CD14-positive monocyte (primary cell): Measurements from ENCODE around the gene CDSN. TPM values are rescaled to one million over a fixed set of nuclear protein-coding genes. Genes with fewer than 3 reads are reported as not detected.
A peak's percentile ranks its signal among the peaks of the same experiment; 100 is the strongest.

Experiments used
- DNase-seq, 3 donors: peaks; one replicate each; pipeline ENCODE4 v3.0.0-alpha.2; 2011 to 2022
- H2AFZ ChIP-seq: 2 replicates; pipeline ENCODE4 v1.6.0; 2012; ENCODE audit warnings: mild to moderate bottlenecking, low read depth, low read length, inconsistent platforms; ENCODE audit not compliant: insufficient read depth, poor library complexity, severe bottlenecking
- H3K27ac ChIP-seq, 2 donors: 1 replicate in 1 of 2; 2 replicates in 1 of 2; pipeline ENCODE4 v1.5.1; 2012 to 2013; ENCODE audit warnings: low read length in 2 of 2, control low read depth in 1 of 2, inconsistent platforms in 1 of 2, low read depth in 1 of 2, mild to moderate bottlenecking in 1 of 2
- H3K27me3 ChIP-seq, 2 donors: one replicate each; pipeline versions ENCODE4 v1.6.0 to v1.6.1; 2011 to 2013; ENCODE audit warnings: low read length in 2 of 2; ENCODE audit not compliant: control insufficient read depth in 2 of 2, insufficient read depth in 2 of 2
- H3K36me3 ChIP-seq, 2 donors: replicated peaks in 1 of 2; 1 replicate in 1 of 2; 2 replicates in 1 of 2; pipeline versions ENCODE4 v1.5.1 to v1.6.1; 2012 to 2013; ENCODE audit warnings: low read length in 2 of 2, control low read depth in 1 of 2, inconsistent platforms in 1 of 2, mild to moderate bottlenecking in 1 of 2; ENCODE audit not compliant: insufficient read depth in 2 of 2, control insufficient read depth in 1 of 2
- H3K4me1 ChIP-seq, 2 donors: 1 replicate in 1 of 2; 2 replicates in 1 of 2; pipeline versions ENCODE4 v1.5.1 to v1.6.1; 2012 to 2013; ENCODE audit warnings: low read length in 2 of 2, control low read depth in 1 of 2, inconsistent platforms in 1 of 2, mild to moderate bottlenecking in 1 of 2, moderate library complexity in 1 of 2; ENCODE audit not compliant: insufficient read depth in 2 of 2, control insufficient read depth in 1 of 2
- H3K4me2 ChIP-seq: replicated peaks from 2 replicates; pipeline ENCODE3; 2012; ENCODE audit warnings: low read length, moderate library complexity, mild to moderate bottlenecking; ENCODE audit not compliant: poor library complexity, severe bottlenecking; ENCODE audit errors: extremely low read depth
- H3K4me3 ChIP-seq, 3 experiments: fragments of 200-600 bp in 1 of 3; sonication (generic) in 1 of 3; replicated peaks in 1 of 3; 1 replicate in 2 of 3; 2 replicates in 1 of 3; pipeline ENCODE4 v1.5.1; 2011 to 2013; ENCODE audit warnings: low read length in 3 of 3, mild to moderate bottlenecking in 3 of 3, control low read depth in 2 of 3, low read depth in 2 of 3, inconsistent platforms in 1 of 3, moderate library complexity in 1 of 3
- H3K79me2 ChIP-seq: 2 replicates; pipeline ENCODE4 v1.6.0; 2012; ENCODE audit warnings: mild to moderate bottlenecking, control low read depth, inconsistent platforms, low read length, moderate library complexity; ENCODE audit not compliant: insufficient read depth
- H3K9ac ChIP-seq: 2 replicates; pipeline ENCODE4 v1.6.0; 2017; ENCODE audit warnings: low read length, mild to moderate bottlenecking; ENCODE audit not compliant: insufficient read depth, poor library complexity, severe bottlenecking
- H3K9me3 ChIP-seq, 2 donors: replicated peaks in 1 of 2; 1 replicate in 1 of 2; 2 replicates in 1 of 2; pipeline versions ENCODE4 v1.5.1 to v1.6.1; 2012 to 2013; ENCODE audit warnings: low read length in 2 of 2, control low read depth in 1 of 2; ENCODE audit not compliant: control insufficient read depth in 1 of 2, insufficient read depth in 1 of 2
- H4K20me1 ChIP-seq: 2 replicates; pipeline ENCODE4 v1.6.0; 2012; ENCODE audit warnings: mild to moderate bottlenecking, low read length, control low read depth, moderate library complexity; ENCODE audit not compliant: insufficient read depth
- H3K27ac Mint-ChIP-seq, 7 donors: one replicate each; pipeline ENCODE4 v1.8.0; 2020; ENCODE audit warnings: mild to moderate bottlenecking in 7 of 7, mixed read lengths in 7 of 7, moderate library complexity in 6 of 7, inconsistent platforms in 2 of 7
- H3K27me3 Mint-ChIP-seq, 3 donors: one replicate each; pipeline ENCODE4 v1.8.0; 2021 to 2022; ENCODE audit warnings: low read depth in 3 of 3, mild to moderate bottlenecking in 3 of 3, mixed read lengths in 3 of 3, moderate library complexity in 3 of 3, inconsistent platforms in 1 of 3
- H3K36me3 Mint-ChIP-seq, 2 donors: one replicate each; pipeline ENCODE4 v1.8.0; 2020; ENCODE audit warnings: mixed read lengths in 2 of 2, inconsistent platforms in 1 of 2, mild to moderate bottlenecking in 1 of 2
- H3K4me1 Mint-ChIP-seq: one replicate; pipeline ENCODE4 v1.8.0; 2020; ENCODE audit warnings: mild to moderate bottlenecking, mixed read lengths
- H3K4me3 Mint-ChIP-seq, 2 donors: one replicate each; pipeline ENCODE4 v1.8.0; 2020; ENCODE audit warnings: mild to moderate bottlenecking in 2 of 2, mixed read lengths in 2 of 2, moderate library complexity in 1 of 2
- H3K9me3 Mint-ChIP-seq, 7 donors: one replicate each; pipeline ENCODE4 v1.8.0; 2020 to 2022; ENCODE audit warnings: mixed read lengths in 7 of 7, mild to moderate bottlenecking in 6 of 7, moderate library complexity in 6 of 7, inconsistent platforms in 2 of 7
- CTCF ChIP-seq: fragments of 200-600 bp; IDR thresholded peaks from one replicate; pipeline ENCODE4 v1.8.0; 2022; ENCODE audit warnings: antibody characterized with exemption, mild to moderate bottlenecking
- WGBS: methylation state at CpG from one replicate; pipeline ENCODE4 v1.1.5; 2013; ENCODE audit warnings: missing lambda C conversion rate; ENCODE audit not compliant: insufficient coverage; 5-methylcytosine and 5-hydroxymethylcytosine counted together
- intact Hi-C, 2 donors: fragments of 100-400 bp; cut with micrococcal nuclease; formaldehyde crosslinking; loops; one replicate each; pipeline versions ENCODE4 v1.15.0 to v1.15.1; 2023
- polyA plus RNA-seq, 3 donors: library from polyadenylated mRNA; depleted of rRNA in 1 of 3; unstranded in 2 of 3; stranded (reverse) in 1 of 3; fragments of 300-500 nt in 2 of 3; fragments of >200 nt in 1 of 3; fragmentation: Illumina TruSeq in 2 of 3; gene quantifications; 1 replicate in 2 of 3; 2 replicates in 1 of 3; pipeline ENCODE4 v1.2.3, GENCODE V29; 2012 to 2021

CDSN gene
- polyA plus RNA-seq, 3 donors, result not detected

- Histone ChIP-seq H3K4me3 (no peak overlapping the region), H3K9me3 (no peaks in the 10 kb centered on the region), H3K4me1 (peaks cover 17 to 24% of the 10 kb centered on the region in 2 donors), H2AFZ (no peak overlapping the region), H3K27me3 (no peaks in the 10 kb centered on the region), H4K20me1 (no peaks in the 10 kb centered on the region), H3K36me3 (peaks cover 0 to 15% of the 10 kb centered on the region in 2 donors), H3K4me2 (no peak overlapping the region), H3K79me2 (peaks cover 21% of the 10 kb centered on the region), H3K9ac (no peak overlapping the region), H3K27ac (no peak overlapping the region)
- Mint-ChIP-seq H3K4me1 (peaks cover 29% of the 10 kb centered on the region), H3K9me3 (no peaks in the 10 kb centered on the region), H3K27ac (peak overlapping the region in 1 of 7 donors; percentile 80), H3K27me3 (peaks cover 0 to 2% (median 0%) of the 10 kb centered on the region in 3 donors), H3K36me3 (peaks cover 15 to 29% of the 10 kb centered on the region in 2 donors), H3K4me3 (no peak overlapping the region)
- intact Hi-C loops, result no loop called here
- DNase-seq, result no peak
- WGBS, result 100% methylated on average over 5 of the region's 7 CpGs
- no peak for TF ChIP-seq CTCF
Measured at GRCh38 chr6:31156641-31157040, 36.4 kb upstream of the CDSN start.

- no peak for TF ChIP-seq CTCF
- H3K4me3 ChIP-seq, result no peak overlapping the region
- WGBS, result 97% methylated on average over 11 of the region's 15 CpGs
- DNase-seq, result no peak
- peaks cover 13 to 17% of the 10 kb centered on the region in 2 donors for H3K4me1 ChIP-seq
- no peaks in the 10 kb centered on the region for H3K9me3 Mint-ChIP-seq
- no peaks in the 10 kb centered on the region for H4K20me1 ChIP-seq
- peaks cover 20% of the 10 kb centered on the region for H3K4me1 Mint-ChIP-seq
- peaks cover 4 to 32% of the 10 kb centered on the region in 2 donors for H3K36me3 ChIP-seq
- no peak overlapping the region for H2AFZ ChIP-seq
- no peak overlapping the region for H3K4me3 Mint-ChIP-seq
- intact Hi-C loops, result no loop called here
- no peaks in the 10 kb centered on the region for H3K27me3 ChIP-seq
- H3K79me2 ChIP-seq, result peaks cover 11% of the 10 kb centered on the region
- H3K4me2 ChIP-seq, result no peak overlapping the region
- H3K9me3 ChIP-seq, result no peaks in the 10 kb centered on the region
- H3K27ac Mint-ChIP-seq, result no peak overlapping the region
- no peak overlapping the region for H3K9ac ChIP-seq
- peaks cover 0 to 2% (median 0%) of the 10 kb centered on the region in 3 donors for H3K27me3 Mint-ChIP-seq
- H3K36me3 Mint-ChIP-seq, result peaks cover 21 to 31% of the 10 kb centered on the region in 2 donors
- H3K27ac ChIP-seq, result no peak overlapping the region
Measured at GRCh38 chr6:31154436-31154835, 34.2 kb upstream of the CDSN start.
